Right lobe of liver (tissue), 4 donors: ENCODE results near the gene SRP14.

ENCODE experiments used
- POLR2A ChIP-seq: fragments of 450-650 bp; IDR thresholded peaks from one replicate; pipeline ENCODE4 v1.6.1; 2017; ENCODE audit warnings: antibody characterized with exemption, mild to moderate bottlenecking
- TF ChIP-seq, protein P1 (sequence below), 4 donors: fragments of 200-600 bp in 3 of 4; fragments of 450-650 bp in 1 of 4; IDR thresholded peaks; one replicate each; pipeline versions ENCODE4 v1.5.1 to v1.8.0; 2016 to 2022; ENCODE audit warnings: antibody characterized with exemption in 4 of 4, mild to moderate bottlenecking in 2 of 4
- donor health status: DM: no; HTN: no; CAD: no.
- donor health status: DM: no; HTN: no; CAD: no.
- donor health status: DM: no; HTN: yes; CAD: no.

DNA sequence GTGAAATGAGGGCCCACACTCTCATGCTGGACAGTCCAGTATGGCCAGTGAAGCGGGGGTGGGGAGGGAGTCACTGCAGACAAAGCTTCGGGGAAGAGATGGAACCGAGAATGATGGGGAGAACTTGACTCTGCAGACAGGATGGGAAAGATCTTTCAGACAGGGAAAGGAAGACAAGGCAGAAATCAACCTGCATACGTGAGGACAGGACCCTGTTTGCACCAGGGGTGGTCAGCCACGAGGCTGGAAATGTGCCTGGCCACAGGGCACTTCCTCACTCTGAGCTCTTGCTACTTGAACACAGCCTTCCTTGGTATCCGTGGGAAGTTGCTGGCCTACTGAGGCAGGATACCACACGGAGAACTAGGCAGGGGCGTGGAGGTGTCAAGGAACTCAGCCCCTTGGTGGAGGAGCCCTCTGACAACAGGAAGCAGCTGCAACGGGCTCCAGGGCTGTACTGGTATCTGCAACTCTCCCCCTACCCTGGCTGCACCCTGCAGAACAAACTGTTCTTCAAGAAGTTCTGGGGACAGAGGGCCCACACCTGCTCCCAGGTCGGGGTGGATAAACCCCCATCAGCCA lies 9.3 kb upstream of the SRP14 start:
- TF ChIP-seq, protein P1, sequence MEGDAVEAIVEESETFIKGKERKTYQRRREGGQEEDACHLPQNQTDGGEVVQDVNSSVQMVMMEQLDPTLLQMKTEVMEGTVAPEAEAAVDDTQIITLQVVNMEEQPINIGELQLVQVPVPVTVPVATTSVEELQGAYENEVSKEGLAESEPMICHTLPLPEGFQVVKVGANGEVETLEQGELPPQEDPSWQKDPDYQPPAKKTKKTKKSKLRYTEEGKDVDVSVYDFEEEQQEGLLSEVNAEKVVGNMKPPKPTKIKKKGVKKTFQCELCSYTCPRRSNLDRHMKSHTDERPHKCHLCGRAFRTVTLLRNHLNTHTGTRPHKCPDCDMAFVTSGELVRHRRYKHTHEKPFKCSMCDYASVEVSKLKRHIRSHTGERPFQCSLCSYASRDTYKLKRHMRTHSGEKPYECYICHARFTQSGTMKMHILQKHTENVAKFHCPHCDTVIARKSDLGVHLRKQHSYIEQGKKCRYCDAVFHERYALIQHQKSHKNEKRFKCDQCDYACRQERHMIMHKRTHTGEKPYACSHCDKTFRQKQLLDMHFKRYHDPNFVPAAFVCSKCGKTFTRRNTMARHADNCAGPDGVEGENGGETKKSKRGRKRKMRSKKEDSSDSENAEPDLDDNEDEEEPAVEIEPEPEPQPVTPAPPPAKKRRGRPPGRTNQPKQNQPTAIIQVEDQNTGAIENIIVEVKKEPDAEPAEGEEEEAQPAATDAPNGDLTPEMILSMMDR (IDR thresholded peaks at IDR 0.05), result no peak
- no peak for TF ChIP-seq POLR2A
